NCI-H345 (cell line): ENCODE results near the gene CD200R1L.

Experiments used
- DNase-seq: peaks from one replicate; lab custom pipeline; 2025; lab: John Stamatoyannopoulos, UW

The CD200R1L gene

GRCh38 chr3:112822064-112823055 is 24.3 kb downstream of the CD200R1L start:
- DNase-seq, result no peak

- DNase-seq, result no peak
Measured at GRCh38 chr3:112818289-112818688, 28.4 kb downstream of the CD200R1L start.

- no peak for DNase-seq
Measured at GRCh38 chr3:112817797-112818196, 28.9 kb downstream of the CD200R1L start.

GRCh38 chr3:112817271-112817670 is 29.4 kb downstream of the CD200R1L start:
- no peak for DNase-seq

GRCh38 chr3:112815981-112816380 is 30.7 kb downstream of the CD200R1L start:
- DNase-seq, result no peak

GRCh38 chr3:112814266-112814665 is 32.4 kb downstream of the CD200R1L start:
- DNase-seq, result no peak

GRCh38 chr3:112813723-112814171 is 32.9 kb downstream of the CD200R1L start:
- DNase-seq, result no peak

- DNase-seq, result no peak
Measured at GRCh38 chr3:112813016-112813415, 33.6 kb downstream of the CD200R1L start.

- DNase-seq, result no peak
Measured at GRCh38 chr3:112811917-112812660, 34.6 kb downstream of the CD200R1L start.

- DNase-seq, result no peak
Measured at GRCh38 chr3:112811131-112811884, 35.4 kb downstream of the CD200R1L start.

GRCh38 chr3:112810561-112810960 is 36.1 kb downstream of the CD200R1L start:
- no peak for DNase-seq

- DNase-seq, result no peak
Measured at GRCh38 chr3:112808136-112808535, 38.5 kb downstream of the CD200R1L start.

GRCh38 chr3:112807685-112808084 is 39.0 kb downstream of the CD200R1L start:
- DNase-seq, result no peak

- no peak for DNase-seq
Measured at GRCh38 chr3:112806903-112807302, 39.8 kb downstream of the CD200R1L start.

GRCh38 chr3:112805126-112805525 is 41.5 kb downstream of the CD200R1L start:
- DNase-seq, result no peak

- no peak for DNase-seq
Measured at GRCh38 chr3:112804021-112804420, 42.6 kb downstream of the CD200R1L start.

GRCh38 chr3:112803467-112803866 is 43.2 kb downstream of the CD200R1L start:
- DNase-seq, result no peak

- no peak for DNase-seq
Measured at GRCh38 chr3:112802338-112802737, 44.3 kb downstream of the CD200R1L start.

- DNase-seq, result no peak
Measured at GRCh38 chr3:112799946-112800345, 46.7 kb downstream of the CD200R1L start.

GRCh38 chr3:112794622-112795172 is 52.0 kb downstream of the CD200R1L start:
- DNase-seq, result no peak

GRCh38 chr3:112793326-112794081 is 53.2 kb downstream of the CD200R1L start:
- no peak for DNase-seq
